Measurements from ENCODE around the gene GRB10.
A peak's percentile ranks its signal among the peaks of the same experiment; 100 is the strongest.

GRB10 gene

DNA sequence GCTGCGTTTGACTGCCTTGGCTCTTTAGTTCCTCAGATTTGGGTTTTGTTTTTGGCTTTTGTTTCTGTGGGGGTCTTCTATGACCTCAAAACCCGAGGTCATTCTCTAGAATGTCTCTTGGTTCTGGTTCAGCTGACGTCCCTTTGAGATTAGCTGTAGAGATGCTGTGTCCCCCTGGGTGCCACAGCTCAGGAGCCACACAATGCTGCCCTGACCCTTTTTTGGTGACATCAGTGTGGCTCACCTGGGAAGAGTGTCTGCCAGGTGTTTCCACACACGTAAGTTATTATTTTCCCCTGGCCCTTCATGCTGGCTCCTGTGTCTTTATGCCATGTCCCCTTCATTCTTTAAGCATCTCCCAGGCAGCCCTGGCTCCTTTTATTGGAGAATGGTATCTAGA, 127.7 kb downstream of the GRB10 start:
- H3K9me3 ChIP-seq (replicated peaks; ENCODE audit: low read length), result no peaks in the 10 kb centered on the region
- peak overlapping the region; percentile 67 for H3K9ac ChIP-seq (ENCODE audit: low read depth, low read length)
- H3K4me2 ChIP-seq (ENCODE audit: low read length), result no peak overlapping the region
- H3K36me3 ChIP-seq (ENCODE audit: insufficient read depth, low read length), result no peaks in the 10 kb centered on the region
- no peak overlapping the region for H3K4me3 ChIP-seq (ENCODE audit: low read length)
- peaks cover 62% of the 10 kb centered on the region for H3K4me1 ChIP-seq (ENCODE audit: control insufficient read depth, insufficient read depth, low read length)
- H3K27me3 ChIP-seq (ENCODE audit: control insufficient read depth, insufficient read depth, low read length), result no peaks in the 10 kb centered on the region

DNA sequence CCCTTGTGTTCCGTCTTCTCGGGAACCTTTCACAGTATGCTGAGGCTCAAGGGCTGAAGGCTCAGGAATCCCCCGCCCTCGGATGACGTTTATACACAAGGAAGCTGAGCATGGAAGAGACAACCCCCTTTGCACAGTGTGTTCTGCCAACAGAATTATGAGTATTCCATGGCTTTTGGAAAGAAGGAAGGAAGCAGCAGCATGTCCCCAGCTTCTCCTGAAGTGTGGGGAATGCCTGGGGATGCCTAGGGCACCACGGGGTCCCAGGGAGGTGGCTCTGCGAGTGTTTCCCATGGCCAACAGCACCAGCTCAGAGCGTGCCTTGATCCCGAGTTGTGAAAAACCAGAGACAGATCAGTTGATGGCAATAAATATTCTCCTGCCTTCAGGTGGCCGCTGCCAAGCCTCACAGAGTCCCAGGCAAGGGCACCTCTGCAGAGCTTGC, 128.7 kb downstream of the GRB10 start:
- no peaks in the 10 kb centered on the region for H3K9me3 ChIP-seq (replicated peaks; ENCODE audit: low read length)
- H3K27me3 ChIP-seq (ENCODE audit: control insufficient read depth, insufficient read depth, low read length), result no peaks in the 10 kb centered on the region
- H3K4me1 ChIP-seq (ENCODE audit: control insufficient read depth, insufficient read depth, low read length), result peaks cover 62% of the 10 kb centered on the region
- H3K4me2 ChIP-seq (ENCODE audit: low read length), result peak overlapping the region; percentile 46
- peak overlapping the region; percentile 67 for H3K9ac ChIP-seq (ENCODE audit: low read depth, low read length)
- no peaks in the 10 kb centered on the region for H3K36me3 ChIP-seq (ENCODE audit: insufficient read depth, low read length)
- H3K4me3 ChIP-seq (ENCODE audit: low read length), result peak overlapping the region; percentile 31

DNA sequence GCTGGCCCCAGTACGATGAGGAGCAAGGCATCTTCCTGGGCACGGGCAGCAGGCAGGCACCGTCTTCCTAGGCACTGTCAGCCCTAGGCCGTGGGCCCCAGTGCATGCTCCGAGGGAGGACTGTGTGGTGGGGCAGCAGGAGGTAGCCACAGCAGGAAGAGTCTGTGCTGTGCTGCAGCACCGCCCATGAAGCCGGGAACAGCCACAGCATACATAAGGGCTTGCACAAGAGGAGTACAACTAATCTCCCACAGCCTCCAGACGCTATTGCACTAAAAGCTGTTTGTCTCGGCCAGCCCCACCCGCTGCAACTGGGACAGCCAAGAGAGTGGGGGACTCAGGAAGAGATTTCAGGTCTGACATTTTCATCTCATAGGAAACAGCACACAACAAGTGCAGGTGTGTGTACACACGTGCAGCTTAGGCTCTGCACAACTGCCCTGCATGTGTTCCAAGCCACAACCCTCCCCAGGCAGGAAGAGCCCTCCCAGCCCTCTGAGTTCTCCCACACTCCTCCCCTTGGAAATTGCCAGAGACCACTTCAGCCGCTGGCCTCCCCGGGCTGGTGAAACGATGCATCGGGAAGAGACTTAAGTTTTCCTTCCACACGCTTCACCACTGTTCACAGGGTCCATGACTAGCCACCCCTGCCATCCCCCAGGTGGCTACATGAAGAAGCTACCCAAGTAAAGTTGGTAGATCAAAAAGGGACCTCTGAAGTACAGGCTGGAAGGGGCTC, 129.4 kb downstream of the GRB10 start:
- peak overlapping the region; percentile 30 for H3K4me3 ChIP-seq (ENCODE audit: low read length)
- peaks cover 58% of the 10 kb centered on the region for H3K4me1 ChIP-seq (ENCODE audit: control insufficient read depth, insufficient read depth, low read length)
- H3K27me3 ChIP-seq (ENCODE audit: control insufficient read depth, insufficient read depth, low read length), result no peaks in the 10 kb centered on the region
- no peaks in the 10 kb centered on the region for H3K9me3 ChIP-seq (replicated peaks; ENCODE audit: low read length)
- peak overlapping the region; percentile 46 for H3K4me2 ChIP-seq (ENCODE audit: low read length)
- peak overlapping the region; percentile 67 for H3K9ac ChIP-seq (ENCODE audit: low read depth, low read length)
- no peaks in the 10 kb centered on the region for H3K36me3 ChIP-seq (ENCODE audit: insufficient read depth, low read length)

DNA sequence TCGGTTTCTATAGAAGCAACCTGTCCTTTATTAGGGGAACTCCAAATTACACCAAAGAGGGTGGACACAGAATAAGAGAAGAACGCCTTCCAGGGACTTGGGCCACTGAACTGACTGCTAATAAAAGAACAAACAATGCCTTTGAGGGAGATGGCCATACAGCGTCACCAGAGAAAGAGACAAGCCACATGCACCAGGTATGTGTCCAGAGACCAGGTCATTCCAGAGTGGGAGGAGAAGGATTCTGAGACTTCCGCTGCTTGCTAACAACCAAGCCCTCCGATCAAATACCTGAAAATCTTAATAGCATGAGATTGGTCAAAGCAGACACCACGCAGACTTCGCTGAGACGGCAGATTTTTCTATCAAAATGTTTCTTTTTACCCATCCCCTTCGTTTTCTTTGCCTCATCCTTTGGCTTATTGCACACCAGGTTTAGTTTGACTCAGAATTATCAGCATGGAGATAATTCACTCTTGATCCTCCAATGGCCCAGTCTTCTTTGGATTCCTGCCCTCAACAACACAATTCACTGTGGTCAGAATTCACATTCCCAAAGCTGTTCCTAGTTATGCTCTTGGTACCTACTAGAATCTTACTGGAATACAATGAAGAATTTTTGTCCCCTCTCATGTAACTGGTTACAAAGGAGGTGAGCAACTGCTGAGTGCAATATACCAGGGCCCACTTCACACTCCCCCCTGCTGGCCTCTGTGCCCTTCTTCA, 130.1 kb downstream of the GRB10 start:
- no peaks in the 10 kb centered on the region for H3K27me3 ChIP-seq (ENCODE audit: control insufficient read depth, insufficient read depth, low read length)
- peak overlapping the region; percentile 46 for H3K4me2 ChIP-seq (ENCODE audit: low read length)
- peaks cover 50% of the 10 kb centered on the region for H3K4me1 ChIP-seq (ENCODE audit: control insufficient read depth, insufficient read depth, low read length)
- no peak overlapping the region for H3K4me3 ChIP-seq (ENCODE audit: low read length)
- H3K9ac ChIP-seq (ENCODE audit: low read depth, low read length), result peak overlapping the region; percentile 67
- no peaks in the 10 kb centered on the region for H3K36me3 ChIP-seq (ENCODE audit: insufficient read depth, low read length)
- H3K9me3 ChIP-seq (replicated peaks; ENCODE audit: low read length), result no peaks in the 10 kb centered on the region

DNA sequence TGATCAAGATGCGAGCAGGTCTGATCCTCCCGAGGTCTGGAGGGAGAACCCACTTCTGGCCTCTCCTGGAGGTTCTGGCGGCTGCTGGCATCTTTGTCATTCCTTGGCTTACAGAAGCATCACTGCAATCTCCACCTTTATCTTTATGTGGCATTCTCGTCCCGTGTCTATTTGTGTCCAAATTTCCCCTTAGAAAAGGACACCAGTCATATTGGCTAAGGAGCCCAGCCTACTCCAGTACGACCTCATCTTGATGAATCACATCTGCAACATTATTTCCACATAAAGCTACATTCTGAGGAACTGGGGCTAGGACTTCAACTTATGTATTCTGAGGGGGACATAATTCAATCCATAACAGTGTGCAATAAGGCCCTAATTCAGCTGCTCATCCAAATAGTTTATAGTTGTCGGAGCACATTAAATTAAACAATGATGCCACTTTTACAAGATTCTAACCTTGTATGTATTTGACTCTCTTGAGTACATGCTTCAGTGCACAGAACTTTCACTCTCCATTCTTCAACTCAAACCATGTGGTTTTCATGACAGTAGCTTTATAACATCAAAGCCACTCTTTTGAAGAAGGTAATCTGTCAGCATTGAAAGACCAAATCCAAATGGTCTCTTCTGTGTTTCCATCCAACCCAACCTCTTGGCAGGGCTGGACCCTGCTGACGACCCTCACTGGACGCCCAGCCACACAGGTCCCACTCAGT, 131.3 kb downstream of the GRB10 start:
- Histone ChIP-seq H3K9me3 (replicated peaks; ENCODE audit: low read length) (no peaks in the 10 kb centered on the region), H3K36me3 (ENCODE audit: insufficient read depth, low read length) (no peaks in the 10 kb centered on the region), H3K4me2 (ENCODE audit: low read length) (no peak overlapping the region), H3K27me3 (ENCODE audit: control insufficient read depth, insufficient read depth, low read length) (no peaks in the 10 kb centered on the region), H3K9ac (ENCODE audit: low read depth, low read length) (no peak overlapping the region), H3K4me1 (ENCODE audit: control insufficient read depth, insufficient read depth, low read length) (peaks cover 41% of the 10 kb centered on the region), H3K4me3 (ENCODE audit: low read length) (no peak overlapping the region)

DNA sequence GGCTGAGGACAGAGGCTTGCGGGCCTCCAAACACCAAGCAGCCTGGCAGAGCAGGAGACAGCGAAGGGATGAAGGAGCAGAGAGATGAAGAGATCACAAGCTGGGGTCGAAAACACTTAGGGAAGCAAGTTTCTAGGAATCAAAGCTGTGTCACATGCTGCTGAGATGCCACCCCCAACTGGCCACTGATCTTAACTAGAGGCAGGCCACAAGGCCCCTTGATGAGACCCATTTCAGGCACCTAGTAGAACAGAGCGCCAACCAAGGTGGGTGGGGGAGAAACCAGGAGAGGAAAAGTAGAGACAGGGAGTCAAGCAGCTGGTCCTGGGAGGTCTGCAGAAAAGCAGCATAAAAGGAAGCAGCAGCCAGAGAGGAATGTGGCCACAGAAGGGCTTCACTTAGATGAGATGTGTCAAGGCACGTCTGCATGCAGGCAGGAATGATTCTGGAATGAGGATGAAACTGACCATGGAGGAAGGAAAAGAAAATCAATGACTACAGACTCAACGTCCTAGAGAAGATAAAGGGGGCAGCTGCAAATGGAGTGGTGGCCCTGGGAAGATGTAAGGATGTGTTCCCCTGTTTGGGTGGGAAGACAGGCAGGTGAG, 132.5 kb downstream of the GRB10 start:
- Histone ChIP-seq H3K4me2 (ENCODE audit: low read length) (no peak overlapping the region), H3K9me3 (replicated peaks; ENCODE audit: low read length) (no peaks in the 10 kb centered on the region), H3K4me1 (ENCODE audit: control insufficient read depth, insufficient read depth, low read length) (peaks cover 28% of the 10 kb centered on the region), H3K36me3 (ENCODE audit: insufficient read depth, low read length) (no peaks in the 10 kb centered on the region), H3K9ac (ENCODE audit: low read depth, low read length) (no peak overlapping the region), H3K27me3 (ENCODE audit: control insufficient read depth, insufficient read depth, low read length) (no peaks in the 10 kb centered on the region), H3K4me3 (ENCODE audit: low read length) (no peak overlapping the region)

DNA sequence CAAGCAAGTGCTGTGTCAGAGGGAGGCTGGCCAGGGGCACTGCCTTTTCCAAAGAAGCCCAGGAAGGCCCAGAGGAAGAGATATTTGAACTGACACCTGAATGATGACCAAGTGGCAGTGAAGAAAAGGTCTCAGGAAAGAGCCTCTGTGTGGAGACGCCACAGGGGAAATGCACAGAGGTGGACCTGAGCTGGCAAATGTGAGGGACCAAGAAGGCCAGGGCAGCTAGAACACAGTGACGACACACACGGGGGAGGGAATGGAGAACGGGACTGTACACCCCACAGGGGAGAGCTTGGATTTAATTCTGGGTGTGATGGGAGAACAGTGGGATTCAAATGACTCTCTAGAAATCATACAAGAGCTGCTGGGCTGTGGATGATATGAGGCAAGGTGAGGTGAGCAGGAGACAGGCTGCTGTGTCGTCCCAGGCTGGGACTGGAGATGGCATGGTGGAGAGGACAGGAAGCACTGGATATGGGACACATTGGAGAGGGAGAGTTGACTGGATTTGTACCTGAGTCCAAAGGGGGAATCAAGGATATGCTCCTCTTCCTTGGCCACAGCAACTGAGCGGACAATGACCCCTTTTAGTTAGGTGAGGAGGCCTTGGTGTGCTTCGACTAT, 133.3 kb downstream of the GRB10 start:
- no peak overlapping the region for H3K4me2 ChIP-seq (ENCODE audit: low read length)
- H3K36me3 ChIP-seq (ENCODE audit: insufficient read depth, low read length), result no peaks in the 10 kb centered on the region
- H3K4me1 ChIP-seq (ENCODE audit: control insufficient read depth, insufficient read depth, low read length), result peaks cover 20% of the 10 kb centered on the region
- H3K27me3 ChIP-seq (ENCODE audit: control insufficient read depth, insufficient read depth, low read length), result no peaks in the 10 kb centered on the region
- no peak overlapping the region for H3K9ac ChIP-seq (ENCODE audit: low read depth, low read length)
- H3K4me3 ChIP-seq (ENCODE audit: low read length), result no peak overlapping the region
- no peaks in the 10 kb centered on the region for H3K9me3 ChIP-seq (replicated peaks; ENCODE audit: low read length)

DNA sequence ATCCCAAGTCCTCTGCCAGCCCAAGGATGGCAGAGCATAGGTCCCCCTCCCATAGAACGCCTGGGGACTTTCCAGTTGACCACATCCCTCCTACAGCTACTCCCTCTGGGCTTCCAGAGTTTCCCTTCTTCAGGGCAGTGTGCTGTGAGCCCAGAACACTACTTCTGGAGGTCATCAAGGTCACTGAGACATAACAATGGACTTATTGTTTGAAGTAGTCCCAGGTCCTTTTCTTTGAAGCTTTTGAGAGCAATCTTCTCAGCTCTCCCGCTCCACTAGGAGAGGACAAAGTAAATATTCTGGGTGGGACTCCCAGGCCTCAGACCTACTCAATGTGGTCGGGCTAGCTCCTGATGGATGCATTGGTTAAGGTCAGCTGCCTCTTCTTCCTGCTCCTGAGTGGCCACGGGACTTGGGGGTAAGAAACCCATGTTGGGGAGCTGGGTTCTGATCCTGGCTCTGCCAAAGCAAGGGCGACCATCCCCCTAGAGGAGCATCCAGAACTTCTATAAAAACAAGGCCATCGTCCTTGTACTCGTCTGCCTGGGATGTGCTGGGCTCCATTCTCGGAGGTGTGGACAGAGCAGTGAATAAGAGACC, 134.0 kb downstream of the GRB10 start:
- H3K36me3 ChIP-seq (ENCODE audit: insufficient read depth, low read length), result no peaks in the 10 kb centered on the region
- no peak overlapping the region for H3K9ac ChIP-seq (ENCODE audit: low read depth, low read length)
- peaks cover 13% of the 10 kb centered on the region for H3K4me1 ChIP-seq (ENCODE audit: control insufficient read depth, insufficient read depth, low read length)
- H3K4me3 ChIP-seq (ENCODE audit: low read length), result no peak overlapping the region
- H3K4me2 ChIP-seq (ENCODE audit: low read length), result no peak overlapping the region
- H3K9me3 ChIP-seq (replicated peaks; ENCODE audit: low read length), result no peaks in the 10 kb centered on the region
- H3K27me3 ChIP-seq (ENCODE audit: control insufficient read depth, insufficient read depth, low read length), result no peaks in the 10 kb centered on the region

DNA sequence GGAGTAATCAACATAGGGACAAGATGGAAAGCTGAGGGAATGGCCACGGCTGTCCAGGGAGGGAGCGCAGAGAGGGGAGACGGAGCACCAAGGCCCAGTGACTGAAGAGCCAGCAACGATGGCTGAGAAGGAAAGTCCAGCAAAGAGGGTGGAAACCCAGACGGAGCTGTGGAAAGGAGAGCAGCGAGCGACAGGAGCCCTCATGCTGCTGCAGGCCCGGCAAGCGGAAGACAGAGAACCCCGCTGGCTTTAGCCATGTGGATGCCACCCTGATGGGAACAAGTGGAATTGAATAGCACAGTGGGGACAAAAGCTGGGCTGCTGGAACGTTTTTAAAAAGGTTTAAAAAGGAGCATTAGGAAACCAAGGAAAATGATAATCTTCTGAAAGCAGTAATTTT, 134.6 kb downstream of the GRB10 start:
- H3K4me1 ChIP-seq (ENCODE audit: control insufficient read depth, insufficient read depth, low read length), result peaks cover 7% of the 10 kb centered on the region
- no peak overlapping the region for H3K4me3 ChIP-seq (ENCODE audit: low read length)
- H3K9ac ChIP-seq (ENCODE audit: low read depth, low read length), result no peak overlapping the region
- no peaks in the 10 kb centered on the region for H3K36me3 ChIP-seq (ENCODE audit: insufficient read depth, low read length)
- no peaks in the 10 kb centered on the region for H3K27me3 ChIP-seq (ENCODE audit: control insufficient read depth, insufficient read depth, low read length)
- no peak overlapping the region for H3K4me2 ChIP-seq (ENCODE audit: low read length)
- no peaks in the 10 kb centered on the region for H3K9me3 ChIP-seq (replicated peaks; ENCODE audit: low read length)

DNA sequence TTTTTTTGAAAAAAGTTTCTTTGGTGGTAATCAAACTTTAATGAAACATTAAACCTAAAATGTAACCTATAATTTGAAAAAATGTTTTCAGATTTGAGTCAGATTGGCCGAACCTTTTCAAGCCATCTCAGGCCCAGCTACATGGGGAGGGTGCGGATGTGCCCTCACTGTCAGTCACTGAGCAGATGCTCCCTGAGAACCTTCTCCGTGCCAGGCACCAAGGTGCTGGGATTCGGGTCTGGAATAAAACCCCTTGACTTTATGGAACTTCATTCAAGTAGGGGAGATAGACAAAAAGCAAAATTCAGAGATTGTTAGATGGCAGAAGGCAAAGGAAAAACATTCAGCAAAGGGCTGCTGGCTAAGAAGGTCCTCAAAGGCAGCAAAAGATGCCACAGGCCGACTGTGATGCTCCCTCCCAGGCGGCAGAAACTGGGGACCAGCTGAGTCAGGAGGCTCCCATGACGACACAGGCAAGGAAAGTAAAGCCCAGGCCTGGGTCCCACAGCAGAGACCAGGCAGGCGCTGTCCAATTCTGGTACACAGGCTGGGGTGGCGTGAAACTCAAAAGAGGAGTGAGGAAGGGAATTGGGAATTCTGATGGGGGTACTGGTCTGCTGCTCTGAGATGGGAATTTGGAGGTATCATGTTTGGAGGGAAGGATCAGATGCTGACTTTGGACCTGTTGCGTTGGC, 135.3 kb downstream of the GRB10 start:
- no peaks in the 10 kb centered on the region for H3K27me3 ChIP-seq (ENCODE audit: control insufficient read depth, insufficient read depth, low read length)
- H3K4me3 ChIP-seq (ENCODE audit: low read length), result no peak overlapping the region
- peaks cover under 1% of the 10 kb centered on the region for H3K4me1 ChIP-seq (ENCODE audit: control insufficient read depth, insufficient read depth, low read length)

More for the DNA sequence above, 135.3 kb downstream of the GRB10 start:
- Histone ChIP-seq H3K4me2 (ENCODE audit: low read length) (no peak overlapping the region), H3K9me3 (replicated peaks; ENCODE audit: low read length) (no peaks in the 10 kb centered on the region), H3K36me3 (ENCODE audit: insufficient read depth, low read length) (no peaks in the 10 kb centered on the region), H3K9ac (ENCODE audit: low read depth, low read length) (no peak overlapping the region)

Measured in skeletal muscle satellite cell (primary cell).